GM23248 (cell line): ENCODE measurements around the gene SPATA12.

Source experiments
- EZH2 ChIP-seq: fragments of 200-600 bp; sonication (generic); IDR thresholded peaks from 2 replicates; pipeline ENCODE4 v1.6.1; 2018; ENCODE audit warnings: antibody characterized with exemption, mild to moderate bottlenecking; ENCODE audit not compliant: insufficient read depth, poor library complexity, severe bottlenecking
- EZH2phosphoT487 ChIP-seq: fragments of 200-600 bp; sonication (generic); IDR thresholded peaks from 2 replicates; pipeline ENCODE4 v1.6.1; 2018; ENCODE audit warnings: antibody characterized with exemption, moderate library complexity, mild to moderate bottlenecking, low read depth; ENCODE audit not compliant: insufficient read depth

DNA sequence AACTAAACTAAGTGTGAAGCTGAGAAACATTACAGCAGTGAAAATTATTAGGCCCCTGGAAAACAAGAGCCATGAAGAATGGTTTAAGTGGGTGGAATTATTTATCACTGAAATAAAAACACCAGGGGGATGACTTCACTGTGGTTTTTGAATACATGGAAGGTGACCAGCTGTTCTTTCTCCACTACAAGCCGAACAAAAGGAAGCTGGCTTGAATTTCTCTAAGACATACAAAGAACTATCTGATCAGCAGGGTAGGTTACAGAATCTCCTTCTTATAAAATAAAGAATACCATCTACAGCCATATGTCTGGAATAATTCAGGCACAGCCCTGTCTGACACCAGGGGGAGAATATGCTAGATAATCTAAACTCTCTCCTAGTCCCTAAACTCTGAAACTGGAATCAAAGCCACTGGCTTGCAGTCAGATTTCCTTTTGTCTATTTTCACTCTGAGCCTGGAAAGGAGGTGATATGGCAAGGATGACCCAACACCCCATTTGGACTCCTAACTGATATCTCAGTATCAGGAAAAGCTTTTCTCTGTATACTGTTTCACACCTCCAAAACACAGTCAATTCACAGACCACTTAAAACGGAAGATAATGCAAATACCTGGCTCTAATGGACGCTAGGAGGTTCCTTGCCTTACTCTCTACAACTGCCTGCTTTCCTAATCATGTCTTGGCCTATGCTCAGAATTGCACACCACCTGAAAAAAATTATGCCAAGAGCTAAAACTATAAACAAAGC is 31.2 kb downstream of the SPATA12 start:
- TF ChIP-seq EZH2 (no peak), EZH2phosphoT487 (no peak)
